NCI-H1417 treated with DMSO at 0.1 percent for 48 hours (cell line): ENCODE results near the gene NPR1.
"Not testable (repeated sequence)": the region's sequence is repeated elsewhere in the genome, so short reads cannot be mapped to it uniquely, and the experiment has no call there.

Experiments used
- DNase-seq: peaks from one replicate; lab custom pipeline; 2025; lab: John Stamatoyannopoulos, UW

The NPR1 gene

DNA sequence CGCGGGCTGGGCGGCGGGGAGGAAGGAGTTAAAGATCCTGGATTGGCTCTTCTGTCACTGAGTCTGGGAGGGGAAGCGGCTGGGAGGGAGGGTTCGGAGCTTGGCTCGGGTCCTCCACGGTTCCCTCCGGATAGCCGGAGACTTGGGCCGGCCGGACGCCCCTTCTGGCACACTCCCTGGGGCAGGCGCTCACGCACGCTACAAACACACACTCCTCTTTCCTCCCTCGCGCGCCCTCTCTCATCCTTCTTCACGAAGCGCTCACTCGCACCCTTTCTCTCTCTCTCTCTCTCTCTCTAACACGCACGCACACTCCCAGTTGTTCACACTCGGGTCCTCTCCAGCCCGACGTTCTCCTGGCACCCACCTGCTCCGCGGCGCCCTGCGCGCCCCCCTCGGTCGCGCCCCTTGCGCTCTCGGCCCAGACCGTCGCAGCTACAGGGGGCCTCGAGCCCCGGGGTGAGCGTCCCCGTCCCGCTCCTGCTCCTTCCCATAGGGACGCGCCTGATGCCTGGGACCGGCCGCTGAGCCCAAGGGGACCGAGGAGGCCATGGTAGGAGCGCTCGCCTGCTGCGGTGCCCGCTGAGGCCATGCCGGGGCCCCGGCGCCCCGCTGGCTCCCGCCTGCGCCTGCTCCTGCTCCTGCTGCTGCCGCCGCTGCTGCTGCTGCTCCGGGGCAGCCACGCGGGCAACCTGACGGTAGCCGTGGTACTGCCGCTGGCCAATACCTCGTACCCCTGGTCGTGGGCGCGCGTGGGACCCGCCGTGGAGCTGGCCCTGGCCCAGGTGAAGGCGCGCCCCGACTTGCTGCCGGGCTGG lies at the start of gene NPR1:
NPR1 (plus strand) TSS at position 170 of the 818 bp plus-strand sequence; CDS start at position 591, 421 bp downstream.
- no peak for DNase-seq

DNA sequence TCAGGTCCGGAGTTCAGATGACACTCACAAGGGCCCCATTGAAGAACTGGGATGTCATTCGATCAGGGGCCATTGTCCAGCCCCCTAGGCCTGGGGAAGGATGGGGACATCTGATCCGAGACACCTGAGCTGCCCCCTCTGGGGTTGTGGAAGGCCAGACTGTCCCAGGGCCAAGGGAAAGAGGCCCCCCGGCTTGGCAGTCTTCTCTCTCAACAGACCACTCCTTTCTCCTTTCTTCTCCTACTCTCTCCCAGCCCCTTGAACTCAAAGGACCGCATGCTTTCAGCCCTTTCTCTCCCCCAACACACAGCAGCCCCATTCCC lies 49.2 kb upstream of the NPR1 start:
- no peak for DNase-seq

DNA sequence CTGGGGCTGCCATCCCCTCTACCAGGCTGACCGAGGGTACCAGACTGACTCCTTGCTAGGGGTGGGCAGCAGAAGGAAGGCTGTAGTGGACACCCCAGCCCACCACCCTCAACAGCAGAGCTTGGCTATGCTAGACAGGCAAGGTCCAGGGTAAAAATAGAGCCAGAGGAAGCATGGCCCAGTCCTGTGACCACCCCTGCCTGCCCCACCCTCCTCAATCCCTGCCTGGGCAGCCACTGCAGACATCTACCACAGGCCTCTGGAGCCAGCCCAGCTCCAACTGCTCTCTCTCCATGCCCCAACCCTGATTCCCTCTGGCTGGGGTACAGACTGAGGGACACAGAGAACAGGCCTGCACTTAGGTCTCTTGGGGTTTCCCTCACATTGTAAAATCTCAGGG lies 48.5 kb upstream of the NPR1 start:
- DNase-seq, result no peak

DNA sequence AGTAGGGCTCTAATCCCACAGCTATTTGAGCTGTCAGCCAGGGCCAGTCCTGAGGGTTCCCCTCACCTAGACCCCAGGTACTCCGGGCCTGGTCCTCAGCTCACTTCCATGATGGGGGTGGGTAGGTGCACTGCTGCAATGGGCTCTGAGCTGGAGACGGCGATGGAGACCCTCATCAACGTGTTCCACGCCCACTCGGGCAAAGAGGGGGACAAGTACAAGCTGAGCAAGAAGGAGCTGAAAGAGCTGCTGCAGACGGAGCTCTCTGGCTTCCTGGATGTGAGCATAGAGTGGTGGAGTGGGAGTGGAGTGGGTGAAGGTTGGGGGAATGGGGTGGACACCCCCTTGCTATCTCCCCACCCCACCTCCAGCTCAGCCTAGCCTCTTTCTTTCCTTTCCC lies 48.1 kb upstream of the NPR1 start:
- no peak for DNase-seq

DNA sequence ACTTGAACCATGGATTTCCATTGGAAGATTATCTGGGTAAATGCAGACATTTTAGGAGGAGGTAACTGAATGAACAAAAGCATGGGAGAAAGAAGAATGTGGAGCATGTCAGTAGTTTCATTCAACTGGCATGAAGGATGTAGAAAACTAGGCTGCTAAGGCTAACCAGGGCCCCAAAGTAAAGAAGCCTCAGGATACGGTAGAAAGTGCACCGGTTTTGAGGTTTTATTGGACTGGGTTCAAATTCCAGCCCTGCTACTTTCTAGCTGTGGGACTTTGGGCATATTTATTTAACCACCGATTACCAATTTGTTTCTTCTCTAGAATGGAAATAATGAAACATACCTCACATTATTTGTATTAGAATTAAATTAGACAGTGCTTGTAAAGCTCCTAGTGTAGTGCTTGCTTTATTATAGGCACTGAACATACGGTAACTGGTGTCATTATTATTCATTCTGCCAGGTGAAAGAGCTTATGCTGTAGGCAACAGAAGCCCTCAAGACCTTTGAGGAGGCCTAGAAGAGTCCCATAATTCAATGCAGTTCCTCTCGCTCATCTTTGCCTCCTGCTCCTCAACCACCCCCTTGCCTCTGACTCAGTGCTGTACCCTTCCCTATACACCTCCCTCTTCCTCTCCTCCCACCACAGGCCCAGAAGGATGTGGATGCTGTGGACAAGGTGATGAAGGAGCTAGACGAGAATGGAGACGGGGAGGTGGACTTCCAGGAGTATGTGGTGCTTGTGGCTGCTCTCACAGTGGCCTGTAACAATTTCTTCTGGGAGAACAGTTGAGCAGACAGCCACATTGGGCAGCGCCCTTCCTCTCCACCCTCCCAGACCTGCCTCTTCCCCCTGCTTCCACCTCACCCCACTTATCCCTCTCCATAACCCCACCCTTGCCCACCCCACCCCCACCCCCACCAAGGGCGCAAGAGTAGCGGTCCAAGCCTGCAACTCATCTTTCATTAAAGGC lies 47.2 kb upstream of the NPR1 start:
- DNase-seq, result no peak

DNA sequence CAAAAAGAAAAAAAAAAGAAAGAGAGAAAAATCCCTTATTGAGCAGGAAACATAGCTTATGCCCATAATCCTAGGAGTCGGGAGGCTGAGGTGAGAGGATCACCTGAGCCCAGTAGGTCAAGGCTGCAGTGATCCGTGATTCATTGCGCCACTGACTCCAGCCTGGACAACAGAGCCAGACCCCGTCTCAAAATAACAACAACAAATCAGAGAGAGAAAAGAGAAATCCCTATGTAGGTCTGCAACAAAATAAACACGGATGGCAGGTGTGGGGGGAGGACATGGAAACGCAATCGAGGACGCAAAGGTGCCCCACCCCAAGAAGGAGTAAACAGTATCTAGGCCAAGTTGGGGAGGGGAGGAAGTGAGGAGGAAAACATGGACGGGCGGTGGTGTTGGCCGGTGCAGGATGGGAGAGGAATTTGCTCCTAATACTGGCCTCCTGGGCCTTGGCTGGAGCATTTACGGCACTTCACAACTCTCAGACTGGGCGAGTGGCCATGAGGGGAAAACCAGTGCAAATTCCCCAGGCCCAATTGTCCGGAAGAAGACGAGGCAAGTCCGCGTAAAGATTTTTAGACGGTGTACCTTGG lies 45.2 kb upstream of the NPR1 start:
- no peak for DNase-seq

DNA sequence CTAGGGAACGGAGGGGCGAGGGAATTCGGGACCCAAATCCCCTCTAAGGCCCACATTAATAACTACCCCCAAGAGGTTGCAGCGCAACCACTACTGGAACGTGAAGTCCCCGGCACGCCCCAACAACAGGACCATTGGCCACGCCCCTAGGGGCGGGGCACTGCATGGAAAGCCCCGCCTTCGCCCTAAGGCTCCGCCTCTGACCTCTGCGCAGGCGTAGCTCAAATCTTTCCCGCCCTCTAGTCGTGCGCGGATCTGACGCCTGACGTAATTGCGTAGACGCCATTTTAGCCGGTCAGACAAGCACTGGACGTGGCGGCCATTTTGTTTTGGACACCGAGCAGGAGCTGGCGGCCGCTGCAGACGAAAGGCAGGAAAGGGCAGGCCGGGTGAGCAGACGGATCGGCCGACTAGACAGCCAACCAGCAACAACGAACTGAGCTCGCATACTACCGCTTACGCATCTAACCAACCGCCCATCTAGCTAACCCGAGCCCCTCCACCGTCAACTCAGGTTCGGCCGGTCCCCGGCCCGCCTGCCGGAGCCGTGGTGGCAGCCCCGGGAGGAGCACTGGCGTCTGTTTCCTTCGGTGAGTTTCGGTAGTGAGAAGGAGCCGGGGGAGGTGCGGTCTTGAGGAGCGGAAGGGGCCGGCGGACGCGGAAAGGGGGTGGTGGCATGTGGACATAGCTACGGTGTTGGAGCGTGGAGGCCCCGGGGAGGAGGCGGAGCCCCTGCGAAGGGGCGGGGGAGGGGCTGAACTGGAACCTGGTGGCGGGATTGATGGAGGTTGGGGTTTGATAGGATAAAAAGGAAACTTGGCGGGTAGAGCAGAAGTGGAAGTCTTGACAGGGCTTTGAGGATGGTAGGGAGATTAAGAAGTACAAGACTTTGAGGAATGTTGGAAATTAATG lies 44.5 kb upstream of the NPR1 start, which contains the start of gene CHTOP:
CHTOP (plus strand) TSS at position 313 of the 912 bp plus-strand sequence. CDS start 2,523 bp downstream, outside the sequence.
- DNase-seq, result peak; percentile 84

DNA sequence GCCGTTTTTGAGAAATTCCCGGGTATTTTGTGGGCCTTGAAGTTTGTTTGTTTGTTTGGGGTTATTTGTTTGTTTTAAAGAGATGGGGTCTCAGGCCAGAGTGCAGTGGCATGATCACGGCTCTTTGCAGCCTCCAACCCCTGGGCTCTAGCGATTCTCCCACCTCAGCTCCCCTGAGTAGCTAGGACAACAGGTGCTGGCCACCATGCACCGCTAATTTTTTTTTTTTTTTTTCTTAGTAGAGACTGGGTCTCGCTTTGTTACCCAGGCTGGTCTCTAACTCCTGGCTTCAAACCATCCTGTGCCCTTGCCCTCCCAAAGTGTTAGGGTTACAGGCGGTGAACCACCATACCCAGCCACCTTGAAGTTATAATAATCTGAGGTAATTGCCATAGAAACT lies 42.6 kb upstream of the NPR1 start:
- no peak for DNase-seq

DNA sequence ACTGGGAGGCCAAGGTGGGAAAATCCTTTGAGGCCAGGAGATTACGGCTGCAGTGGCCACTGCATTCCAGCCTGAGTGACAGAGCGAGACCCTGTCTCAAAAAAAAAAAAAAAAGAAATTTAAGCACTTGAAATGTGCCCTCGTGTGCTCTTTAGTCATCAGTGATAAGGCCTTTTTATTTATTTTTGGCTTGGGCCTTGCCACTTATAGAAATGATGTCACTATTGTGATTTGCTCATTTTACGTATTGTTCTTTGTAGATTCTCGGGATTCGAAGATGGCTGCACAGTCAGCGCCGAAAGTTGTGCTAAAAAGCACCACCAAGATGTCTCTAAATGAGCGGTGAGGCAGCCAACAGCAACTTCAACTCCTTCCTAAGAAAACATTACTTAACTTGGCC lies 42.2 kb upstream of the NPR1 start:
- no peak for DNase-seq

DNA sequence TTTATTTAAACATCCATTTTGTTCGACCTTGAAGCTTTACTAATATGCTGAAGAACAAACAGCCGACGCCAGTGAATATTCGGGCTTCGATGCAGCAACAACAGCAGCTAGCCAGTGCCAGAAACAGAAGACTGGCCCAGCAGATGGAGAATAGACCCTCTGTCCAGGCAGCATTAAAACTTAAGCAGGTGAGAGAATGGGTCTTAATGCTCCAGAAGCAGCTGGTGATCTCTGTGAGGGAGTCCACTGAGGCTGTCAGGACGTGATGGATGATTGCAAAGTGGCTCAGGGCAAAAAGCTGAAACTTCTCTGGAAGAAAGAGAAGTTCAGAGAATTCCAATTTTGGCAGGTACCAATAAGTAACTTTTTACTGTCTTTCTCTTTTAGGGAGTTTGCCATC lies 40.2 kb upstream of the NPR1 start:
- no peak for DNase-seq

DNA sequence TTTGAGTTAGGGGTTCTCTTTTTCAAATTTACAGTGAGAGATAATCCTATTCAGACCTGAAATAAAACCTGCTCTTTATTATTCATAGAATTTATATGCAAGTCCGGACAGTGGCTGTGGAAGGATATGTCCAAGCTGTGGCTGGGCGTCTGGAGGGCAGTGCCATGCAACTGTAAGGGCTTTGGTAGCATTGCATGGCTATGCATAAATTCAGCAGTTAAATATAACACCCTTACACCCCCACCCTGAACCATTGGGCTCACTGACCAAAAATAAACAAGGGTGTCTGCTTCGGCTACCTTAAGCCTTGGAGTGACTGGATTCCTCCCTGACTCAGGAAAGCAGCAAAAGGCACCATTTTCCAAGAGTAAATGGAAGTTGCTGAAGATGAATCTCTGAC lies 39.2 kb upstream of the NPR1 start:
- no peak for DNase-seq

DNA sequence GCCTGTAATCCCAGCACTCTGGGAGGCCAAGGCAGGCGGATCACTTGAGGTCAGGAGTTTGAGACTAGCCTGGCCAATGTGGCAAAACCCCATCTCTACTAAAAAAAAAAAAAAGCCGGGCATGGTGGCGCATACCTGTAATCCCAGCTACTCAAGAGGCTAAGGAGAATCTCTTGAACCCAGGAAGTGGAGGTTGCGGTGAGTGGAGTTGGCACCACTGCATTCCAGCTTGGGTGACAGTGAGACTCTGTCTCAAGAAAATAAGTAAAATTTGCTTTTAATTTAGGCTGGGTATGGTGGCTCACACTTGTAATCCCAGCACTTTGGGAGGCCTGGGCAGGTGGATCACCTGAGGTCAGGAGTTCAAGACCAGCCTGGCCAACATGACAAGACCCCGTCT lies 38.3 kb upstream of the NPR1 start:
- not testable (repeated sequence) for DNase-seq

DNA sequence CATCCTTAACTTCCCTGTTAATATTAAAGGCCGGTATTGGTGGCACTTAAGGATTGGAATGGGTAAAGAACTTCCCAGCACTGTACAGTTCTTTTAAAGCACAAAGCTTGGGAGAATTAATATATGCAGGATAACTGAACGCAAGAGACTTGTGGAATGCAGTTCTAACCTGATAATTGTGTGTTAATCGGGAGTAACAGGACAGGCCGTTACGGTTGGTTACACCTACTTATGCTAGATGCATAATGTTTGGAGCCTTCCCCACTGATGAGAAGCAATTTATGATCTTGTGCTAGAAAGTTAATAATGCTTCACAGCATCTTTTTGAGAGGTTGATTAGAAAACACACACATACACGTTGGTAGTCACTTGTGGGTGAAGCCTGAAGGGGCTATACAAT lies 37.6 kb upstream of the NPR1 start:
- no peak for DNase-seq

DNA sequence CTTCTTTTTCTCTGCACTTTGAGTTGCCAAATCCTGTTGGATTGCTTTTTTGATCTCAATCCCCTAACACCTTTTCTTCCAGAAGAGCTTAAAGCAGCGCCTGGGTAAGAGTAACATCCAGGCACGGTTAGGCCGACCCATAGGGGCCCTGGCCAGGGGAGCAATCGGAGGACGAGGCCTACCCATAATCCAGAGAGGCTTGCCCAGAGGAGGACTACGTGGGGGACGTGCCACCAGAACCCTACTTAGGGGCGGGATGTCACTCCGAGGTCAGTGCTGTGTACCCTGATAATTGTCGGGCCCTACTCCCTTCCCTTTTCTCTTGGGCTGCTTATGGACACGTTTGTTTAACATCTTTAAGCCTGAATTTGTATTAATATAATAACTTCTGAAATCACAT lies 36.3 kb upstream of the NPR1 start:
- no peak for DNase-seq

DNA sequence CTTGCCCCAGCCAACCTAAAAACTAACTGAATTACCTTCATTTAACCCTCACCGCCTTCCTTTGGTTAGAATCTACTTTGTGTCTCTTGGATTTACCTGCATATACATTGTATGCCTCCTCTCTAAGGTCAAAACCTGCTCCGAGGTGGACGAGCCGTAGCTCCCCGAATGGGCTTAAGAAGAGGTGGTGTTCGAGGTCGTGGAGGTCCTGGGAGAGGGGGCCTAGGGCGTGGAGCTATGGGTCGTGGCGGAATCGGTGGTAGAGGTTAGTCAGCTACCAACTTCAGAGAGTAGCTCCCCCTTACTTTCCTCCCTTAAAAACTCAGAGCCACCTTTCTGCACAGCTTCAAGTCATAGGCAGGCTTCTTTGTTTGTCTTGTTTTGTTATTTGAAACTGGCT lies 35.4 kb upstream of the NPR1 start:
- DNase-seq, result no peak

DNA sequence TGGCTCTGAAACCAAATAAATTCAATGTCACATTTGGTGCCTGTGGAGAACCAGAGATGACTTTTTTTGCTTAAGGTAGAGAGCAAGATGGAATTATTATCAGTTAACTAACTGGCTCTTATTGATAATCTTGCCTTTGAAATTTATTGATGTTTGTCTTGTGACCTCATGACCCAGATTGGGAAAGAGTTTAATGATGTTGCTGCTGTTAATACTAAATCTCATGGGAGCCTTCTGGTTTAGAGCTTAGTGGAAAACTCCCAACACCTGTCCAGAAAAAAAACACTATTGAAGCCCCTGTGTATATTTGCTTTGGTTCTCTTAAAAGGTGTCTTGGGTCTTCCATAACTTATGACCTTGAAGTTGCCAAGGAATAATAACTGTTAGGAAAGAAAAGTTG lies 34.7 kb upstream of the NPR1 start:
- no peak for DNase-seq

DNA sequence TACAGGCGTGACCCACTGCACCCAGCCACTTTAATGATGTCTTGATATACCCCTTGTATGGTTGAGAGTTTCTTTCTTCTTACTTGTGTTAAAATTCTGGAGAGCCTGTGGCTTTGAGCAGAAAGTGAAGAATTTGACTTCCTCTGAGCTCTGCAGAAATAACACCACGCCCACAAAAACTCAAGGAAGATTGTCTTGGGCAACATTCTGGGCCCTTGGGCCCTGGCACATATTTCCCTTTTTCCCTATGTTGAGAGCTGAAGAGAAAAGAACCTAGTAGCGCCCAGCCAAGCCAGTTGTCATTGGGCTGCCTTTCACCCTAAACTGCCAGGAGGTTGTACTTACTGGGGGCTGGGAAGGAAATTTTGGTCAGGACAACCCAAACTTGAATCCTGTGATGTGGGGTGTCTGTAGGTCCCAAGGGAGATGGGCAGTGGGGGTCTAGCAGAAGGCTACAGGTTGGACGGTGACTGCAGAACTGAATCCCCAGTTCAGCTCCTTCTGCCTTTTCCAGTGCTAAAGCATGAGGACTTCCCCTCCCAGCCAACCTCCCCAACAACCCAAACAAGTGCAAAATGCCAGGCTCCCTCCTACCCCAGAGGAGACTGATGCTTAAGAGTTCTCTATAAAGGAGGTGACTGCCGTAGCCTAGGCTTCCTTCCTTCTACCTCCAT lies 31.7 kb upstream of the NPR1 start:
- DNase-seq, result no peak

DNA sequence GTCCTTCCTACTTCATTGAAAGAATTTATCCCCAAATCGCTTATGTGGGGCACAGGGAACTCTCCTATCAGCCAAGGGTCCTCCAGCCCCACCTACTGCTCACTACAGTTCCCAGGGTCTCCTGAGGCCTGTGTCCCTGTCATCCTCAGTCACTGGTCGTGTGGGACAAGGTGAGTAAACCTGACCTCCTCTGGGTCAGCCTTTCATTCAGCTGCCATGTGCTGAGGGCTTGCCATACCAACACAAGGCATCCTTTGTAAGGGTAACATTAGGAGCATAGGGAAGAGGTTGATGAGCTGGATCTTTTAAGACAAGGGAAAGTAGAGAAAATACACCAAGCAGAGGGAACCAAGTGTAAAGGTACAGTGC lies 31.2 kb upstream of the NPR1 start:
- DNase-seq, result no peak

DNA sequence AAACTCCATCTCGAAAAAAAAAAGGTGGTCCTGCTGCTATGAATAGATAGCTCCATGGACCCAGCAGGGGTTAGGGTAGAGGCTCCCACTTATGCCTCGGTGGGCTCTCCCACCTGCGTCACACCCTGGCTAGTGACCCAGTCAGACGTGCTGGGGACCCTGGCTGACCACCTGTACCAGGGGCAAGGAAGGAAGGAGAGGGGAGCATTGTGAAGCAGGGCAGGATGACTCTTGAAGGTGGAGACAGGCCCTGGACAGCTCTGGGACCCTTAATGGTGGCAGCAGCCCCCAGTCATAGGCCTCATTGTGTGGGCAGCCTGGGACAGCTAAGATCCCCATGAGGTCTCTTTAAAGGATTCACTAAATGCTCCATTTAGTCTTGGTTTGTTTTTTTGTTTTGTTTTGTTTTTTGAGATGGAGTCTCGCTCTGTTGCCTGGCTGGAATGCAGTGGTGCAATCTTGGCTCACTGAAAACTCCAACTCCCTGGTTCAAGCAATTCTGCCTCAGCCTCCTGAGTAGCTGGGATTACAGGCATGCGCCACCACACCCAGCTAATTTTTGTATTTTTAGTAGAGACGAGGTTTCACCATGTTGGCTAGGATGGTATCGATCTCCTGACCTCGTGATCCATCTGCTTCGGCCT lies 30.4 kb upstream of the NPR1 start:
- DNase-seq, result no peak

DNA sequence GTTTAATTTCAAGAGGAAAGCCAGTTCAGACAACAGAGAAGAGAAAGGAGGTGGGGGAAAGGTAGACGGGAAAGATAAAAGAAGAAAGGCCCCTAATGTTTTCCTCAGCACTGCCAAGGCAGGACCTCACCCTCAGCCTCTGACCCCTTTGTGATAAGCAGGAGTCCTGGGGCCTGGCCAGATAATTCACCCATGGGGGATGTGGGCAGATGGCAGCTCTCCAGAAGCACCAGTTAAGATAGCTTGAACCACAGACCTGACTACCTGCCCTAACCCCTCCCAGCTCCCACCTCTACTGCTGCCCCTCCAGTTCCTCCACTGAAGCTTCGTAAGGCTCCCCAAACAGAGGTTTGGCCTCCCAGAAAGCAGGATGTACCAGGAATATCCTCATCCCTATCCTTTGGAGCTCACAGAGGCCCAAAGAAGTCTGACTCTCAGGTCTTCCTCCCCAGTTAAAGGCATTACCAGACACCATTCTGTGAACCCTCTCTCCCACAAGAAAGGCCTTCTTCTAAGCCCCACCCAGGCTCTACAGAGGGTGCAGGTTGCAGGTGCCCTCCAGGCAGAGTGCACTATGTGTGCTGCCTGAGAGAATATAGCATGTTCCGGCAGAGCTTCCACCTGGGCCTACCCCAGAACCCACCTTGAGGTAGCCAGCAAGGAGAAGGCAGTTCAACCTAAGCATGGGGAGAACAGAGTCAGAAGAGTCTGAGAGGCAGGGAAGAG lies 29.2 kb upstream of the NPR1 start:
- DNase-seq, result no peak
